Measurements from ENCODE around the gene RNF224. TPM values are rescaled to one million over a fixed set of nuclear protein-coding genes. Genes with fewer than 3 reads are reported as not detected.
A peak's percentile ranks its signal among the peaks of the same experiment; 100 is the strongest.
"Not testable (repeated sequence)": the region's sequence is repeated elsewhere in the genome, so short reads cannot be mapped to it uniquely, and the experiment has no call there.

RNF224 gene
- total RNA-seq, 1 donor from 2014 or later = not detected

DNA sequence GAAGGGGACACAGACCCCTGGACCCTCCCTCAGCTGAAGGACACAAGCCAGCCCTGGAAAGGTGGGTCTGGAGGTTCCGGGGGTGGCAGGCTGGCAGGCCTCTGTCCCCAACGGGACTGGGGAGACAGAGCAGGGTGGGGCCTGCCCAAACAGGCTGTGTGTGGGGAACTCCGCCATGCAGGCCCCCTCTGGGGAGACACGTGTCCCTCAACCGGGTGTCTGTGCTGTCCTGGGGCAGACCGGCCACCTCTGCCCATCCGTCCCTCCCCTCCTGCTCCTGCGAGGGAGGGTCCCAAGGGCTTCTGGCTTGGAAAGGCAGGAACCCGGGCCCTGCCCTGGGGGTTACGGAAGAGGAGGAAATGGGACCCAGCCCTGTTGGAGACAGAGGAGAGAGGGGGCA, 4.8 kb downstream of the RNF224 start:
- H3K4me3 Mint-ChIP-seq = no peak overlapping the region
- H3K36me3 Mint-ChIP-seq (ENCODE audit: low read depth) = no peaks in the 10 kb centered on the region
- no peaks in the 10 kb centered on the region for H3K9me3 Mint-ChIP-seq
- no peak for DNase-seq
- peaks cover 3% of the 10 kb centered on the region for H3K27me3 Mint-ChIP-seq
- H3K27ac Mint-ChIP-seq = no peak overlapping the region
- peaks cover 3% of the 10 kb centered on the region for H3K4me1 Mint-ChIP-seq
- intact Hi-C loops (cut with micrococcal nuclease) = no loop called here

- Mint-ChIP-seq H3K4me1 (peaks cover 2% of the 10 kb centered on the region), H3K9me3 (no peaks in the 10 kb centered on the region), H3K27ac (no peak overlapping the region), H3K27me3 (peaks cover 3% of the 10 kb centered on the region), H3K4me3 (no peak overlapping the region), H3K36me3 (ENCODE audit: low read depth) (no peaks in the 10 kb centered on the region)
- no peak for DNase-seq
- intact Hi-C loops (cut with micrococcal nuclease) = no loop called here
These were observed 5.2 kb downstream of the RNF224 start for GRCh38 chr9:137232510-137232909.

- peaks cover 2% of the 10 kb centered on the region for H3K4me1 Mint-ChIP-seq
- no peak overlapping the region for H3K4me3 Mint-ChIP-seq
- H3K27ac Mint-ChIP-seq = no peak overlapping the region
- no peaks in the 10 kb centered on the region for H3K36me3 Mint-ChIP-seq (ENCODE audit: low read depth)
- intact Hi-C loops (cut with micrococcal nuclease) = no loop called here
- DNase-seq = no peak
- H3K9me3 Mint-ChIP-seq = no peaks in the 10 kb centered on the region
- peaks cover 2% of the 10 kb centered on the region for H3K27me3 Mint-ChIP-seq
These were observed 6.1 kb downstream of the RNF224 start for GRCh38 chr9:137233143-137233980.

DNA sequence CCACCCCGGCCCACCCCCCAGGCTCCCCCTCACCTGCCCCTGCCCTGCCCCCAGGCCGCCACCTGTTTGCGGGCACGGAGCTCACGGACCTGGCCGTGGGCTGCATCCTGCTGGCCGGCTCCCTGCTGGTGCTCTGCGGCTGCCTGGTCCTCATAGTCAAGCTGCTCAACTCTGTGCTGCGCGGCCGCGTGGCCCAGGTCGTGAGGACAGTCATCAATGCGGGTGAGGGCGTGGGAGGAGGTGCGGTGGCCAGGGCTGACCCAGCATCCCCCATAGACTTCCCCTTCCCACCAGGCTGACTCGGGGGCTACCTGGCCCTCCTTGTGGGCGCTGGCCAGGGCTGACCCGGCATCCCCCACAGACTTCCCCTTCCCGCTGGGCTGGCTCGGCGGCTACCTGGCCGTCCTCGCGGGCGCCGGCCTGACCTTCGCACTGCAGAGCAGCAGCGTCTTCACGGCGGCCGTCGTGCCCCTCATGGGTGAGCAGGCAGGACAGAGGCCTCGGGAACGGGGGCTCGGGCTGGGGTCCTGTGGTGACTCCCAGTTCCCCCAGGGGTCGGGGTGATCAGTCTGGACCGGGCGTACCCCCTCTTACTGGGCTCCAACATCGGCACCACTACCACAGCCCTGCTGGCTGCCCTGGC, 6.9 kb downstream of the RNF224 start:
- intact Hi-C loops (cut with micrococcal nuclease) = no loop called here
- H3K9me3 Mint-ChIP-seq = no peaks in the 10 kb centered on the region
- H3K36me3 Mint-ChIP-seq (ENCODE audit: low read depth) = peaks cover 2% of the 10 kb centered on the region
- no peak overlapping the region for H3K4me3 Mint-ChIP-seq
- peaks cover 7% of the 10 kb centered on the region for H3K4me1 Mint-ChIP-seq
- H3K27ac Mint-ChIP-seq = no peak overlapping the region
- no peak for DNase-seq
- peaks cover 2% of the 10 kb centered on the region for H3K27me3 Mint-ChIP-seq

DNA sequence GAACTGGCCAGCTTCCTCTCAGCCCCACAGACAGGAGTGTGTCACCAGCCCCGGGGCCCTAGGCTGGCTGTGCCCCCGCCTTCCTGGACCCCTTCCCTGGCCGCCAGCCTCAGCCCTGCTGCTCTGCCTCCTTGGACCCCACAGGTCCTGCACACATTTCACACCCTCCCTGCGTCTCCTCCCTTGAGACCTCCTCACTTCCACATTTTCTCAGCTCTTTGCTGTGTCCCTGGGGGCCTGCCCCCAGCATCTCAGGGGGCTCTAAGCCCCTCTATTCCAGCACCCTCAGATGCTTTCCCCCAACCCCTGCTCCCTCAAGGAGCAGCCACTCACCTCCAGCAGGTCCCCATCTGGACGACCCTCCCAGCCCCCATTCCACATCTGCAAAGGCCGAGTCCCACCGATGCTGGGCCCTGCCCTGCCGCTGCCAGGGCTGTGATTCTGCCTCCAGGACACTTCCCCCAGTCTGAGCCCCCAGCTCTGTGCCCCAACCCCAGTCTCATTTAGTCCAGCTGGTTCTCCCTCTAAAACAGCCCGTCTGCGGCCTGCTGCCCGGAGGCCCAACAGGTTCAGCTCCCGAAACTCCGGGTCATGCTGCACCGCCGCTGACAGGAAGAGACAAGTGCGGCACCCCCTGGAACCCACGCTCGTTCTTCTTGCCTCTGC, 7.6 kb downstream of the RNF224 start:
- Mint-ChIP-seq H3K4me1 (peaks cover 7% of the 10 kb centered on the region), H3K4me3 (no peak overlapping the region), H3K27ac (no peak overlapping the region), H3K9me3 (no peaks in the 10 kb centered on the region), H3K27me3 (peaks cover 2% of the 10 kb centered on the region), H3K36me3 (ENCODE audit: low read depth) (peaks cover 2% of the 10 kb centered on the region)
- intact Hi-C loops (cut with micrococcal nuclease) = no loop called here
- DNase-seq = no peak

GRCh38 chr9:137235424-137236237, 8.3 kb downstream of the RNF224 start:
- Mint-ChIP-seq H3K4me1 (peaks cover 7% of the 10 kb centered on the region), H3K27me3 (peaks cover 2% of the 10 kb centered on the region), H3K36me3 (ENCODE audit: low read depth) (peaks cover 2% of the 10 kb centered on the region), H3K4me3 (no peak overlapping the region), H3K27ac (no peak overlapping the region), H3K9me3 (no peaks in the 10 kb centered on the region)
- intact Hi-C loops (cut with micrococcal nuclease) = loop anchor here (2.0 kb wide), 1 partner anchor 47 kb away; the partner anchor contains the start of genes ANAPC2 and SSNA1
- DNase-seq = no peak

DNA sequence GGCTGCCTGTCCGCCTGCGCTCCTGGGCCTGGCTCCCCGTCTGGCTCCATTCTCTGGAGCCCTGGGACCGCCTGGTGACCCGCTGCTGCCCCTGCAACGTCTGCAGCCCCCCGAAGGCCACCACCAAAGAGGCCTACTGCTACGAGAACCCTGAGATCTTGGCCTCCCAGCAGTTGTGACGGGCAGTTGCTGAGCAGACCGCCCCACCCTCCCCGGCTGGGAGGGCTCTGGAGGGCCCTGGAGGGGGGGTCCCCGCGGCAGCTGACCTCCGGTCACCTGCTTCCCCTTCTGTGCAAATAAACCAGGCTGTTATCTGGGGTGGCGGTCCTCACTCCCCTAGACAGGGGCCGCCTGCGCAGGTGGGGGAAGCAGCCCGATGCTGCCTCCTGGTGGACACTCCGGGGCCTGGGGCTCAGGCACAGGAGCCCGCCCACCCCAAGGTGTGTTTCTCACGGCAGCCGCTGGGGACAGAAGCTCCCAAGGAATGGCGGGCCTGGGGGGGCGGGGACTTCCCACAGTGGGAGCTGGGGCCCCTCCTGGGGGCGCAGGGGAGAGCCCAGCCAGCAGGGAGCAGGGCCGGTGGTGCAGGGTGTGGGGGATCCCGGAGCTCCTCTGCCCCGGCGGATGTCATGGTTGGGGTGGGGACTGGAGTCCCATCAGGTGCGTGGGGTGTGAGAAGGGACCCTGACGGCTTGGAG, 9.1 kb downstream of the RNF224 start:
- DNase-seq = peak; percentile 97
- peaks cover 5% of the 10 kb centered on the region for H3K36me3 Mint-ChIP-seq (ENCODE audit: low read depth)
- intact Hi-C loops (cut with micrococcal nuclease) = loop anchor here (2.0 kb wide), 1 partner anchor 48 kb away; the partner anchor contains the start of genes ANAPC2 and SSNA1
- H3K27me3 Mint-ChIP-seq = peaks cover 3% of the 10 kb centered on the region
- no peaks in the 10 kb centered on the region for H3K9me3 Mint-ChIP-seq
- no peak overlapping the region for H3K27ac Mint-ChIP-seq
- H3K4me1 Mint-ChIP-seq = peaks cover 7% of the 10 kb centered on the region
- H3K4me3 Mint-ChIP-seq = no peak overlapping the region

- no peak overlapping the region for H3K4me3 Mint-ChIP-seq
- peaks cover 3% of the 10 kb centered on the region for H3K27me3 Mint-ChIP-seq
- no peak for DNase-seq
- H3K4me1 Mint-ChIP-seq = peaks cover 7% of the 10 kb centered on the region
- intact Hi-C loops (cut with micrococcal nuclease) = loop anchor here (2.0 kb wide), 1 partner anchor 48 kb away; the partner anchor contains the start of genes ANAPC2 and SSNA1
- H3K27ac Mint-ChIP-seq = no peak overlapping the region
- H3K36me3 Mint-ChIP-seq (ENCODE audit: low read depth) = peaks cover 9% of the 10 kb centered on the region
- no peaks in the 10 kb centered on the region for H3K9me3 Mint-ChIP-seq
These were observed 9.7 kb downstream of the RNF224 start for GRCh38 chr9:137236936-137237421.

DNA sequence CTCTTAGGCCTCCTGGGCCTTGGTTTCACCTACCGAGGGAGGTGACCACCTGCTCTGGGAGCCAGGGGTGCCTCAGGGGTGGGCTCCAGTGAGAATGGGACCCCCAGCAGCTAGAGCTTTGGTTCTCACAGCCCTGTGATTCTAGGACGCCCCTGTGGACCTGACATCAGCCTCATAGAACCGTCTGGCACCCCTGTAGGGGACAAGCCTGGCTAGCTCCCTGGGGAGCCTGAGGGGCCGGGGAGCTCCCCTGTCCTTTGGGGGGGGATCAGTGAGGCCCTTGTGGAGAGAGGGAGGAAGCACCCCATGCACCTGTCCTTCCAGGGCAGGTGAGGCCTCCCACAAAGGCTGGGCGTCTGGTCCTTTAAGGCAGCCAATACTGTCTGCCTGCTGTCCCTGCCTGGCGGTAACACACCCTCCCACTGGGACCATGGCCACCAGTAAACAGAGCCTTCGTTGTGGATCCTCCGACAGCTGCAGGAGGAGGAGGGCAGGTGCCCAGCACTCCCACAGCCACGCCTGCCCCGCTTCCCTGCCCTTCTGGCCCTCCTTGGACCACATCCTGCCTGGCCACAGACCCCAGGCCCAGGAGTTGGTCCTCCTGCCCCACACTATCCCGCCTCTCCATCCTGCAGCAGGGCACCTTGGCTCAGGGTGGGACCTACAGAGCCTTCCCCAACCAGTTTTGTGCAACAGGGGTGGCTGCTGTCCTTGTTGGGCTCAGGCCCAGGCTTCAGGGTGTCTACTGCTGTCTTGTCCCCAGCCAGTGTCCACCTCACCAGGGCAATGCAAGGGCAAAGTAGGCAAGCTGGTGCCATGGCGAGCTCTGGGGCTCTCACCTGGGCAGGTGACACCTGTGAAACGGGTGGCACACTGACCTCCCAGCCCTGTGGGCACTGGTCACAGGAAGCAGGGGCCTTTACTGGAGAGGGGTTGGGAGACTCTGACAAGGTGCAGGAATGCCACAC, 10.7 kb downstream of the RNF224 start:
- intact Hi-C loops (cut with micrococcal nuclease) = loop anchor here (2.0 kb wide), 1 partner anchor 49 kb away; the partner anchor contains the start of genes ANAPC2 and SSNA1
- Mint-ChIP-seq H3K36me3 (ENCODE audit: low read depth) (peaks cover 20% of the 10 kb centered on the region), H3K9me3 (no peaks in the 10 kb centered on the region), H3K27me3 (peaks cover 3% of the 10 kb centered on the region), H3K4me1 (peaks cover 17% of the 10 kb centered on the region), H3K27ac (no peak overlapping the region), H3K4me3 (peak overlapping the region; percentile 15)
- no peak for DNase-seq

DNA sequence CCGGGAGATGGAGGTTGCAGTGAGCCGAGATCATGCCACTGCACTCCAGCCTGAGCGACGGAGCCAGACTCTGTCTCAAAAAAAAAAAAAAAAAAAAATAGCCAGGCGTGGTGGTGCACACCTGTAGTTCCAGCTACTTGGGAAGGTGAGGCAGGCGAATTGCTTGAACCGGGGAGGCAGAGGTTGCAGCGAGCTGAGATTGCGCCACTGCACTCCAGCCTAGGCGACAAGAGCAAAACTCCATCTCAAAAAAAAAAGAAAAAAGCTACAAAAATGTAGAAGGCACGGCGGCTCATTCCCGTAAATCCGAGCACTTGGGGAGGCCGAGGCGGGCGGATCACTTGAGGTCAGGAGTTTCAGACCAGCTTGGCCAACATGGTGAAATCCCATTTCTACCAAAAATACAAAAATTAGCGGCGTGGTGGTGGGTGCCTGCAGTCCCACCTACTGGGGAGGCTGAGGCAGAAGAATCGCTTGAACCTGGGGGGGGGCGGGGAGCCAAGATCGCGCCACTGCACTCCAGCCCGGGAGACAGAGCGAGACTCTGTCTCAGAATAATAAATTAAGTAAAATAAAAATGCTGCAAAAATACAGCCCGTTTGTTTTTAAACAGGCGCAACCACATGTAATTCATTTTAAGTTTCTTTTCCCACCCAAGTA, 12.4 kb downstream of the RNF224 start:
- H3K36me3 Mint-ChIP-seq (ENCODE audit: low read depth) = peaks cover 28% of the 10 kb centered on the region
- peaks cover 19% of the 10 kb centered on the region for H3K4me1 Mint-ChIP-seq
- peak overlapping the region; percentile 90 for H3K4me3 Mint-ChIP-seq
- intact Hi-C loops (cut with micrococcal nuclease) = loop anchor here (2.0 to 5.0 kb wide), 2 partner anchors 37 to 111 kb away; partner anchors contain the start of gene TPRN
- not testable (repeated sequence) for H3K9me3 Mint-ChIP-seq, H3K27me3 Mint-ChIP-seq, DNase-seq
- H3K27ac Mint-ChIP-seq = peak overlapping the region; percentile 53

DNA sequence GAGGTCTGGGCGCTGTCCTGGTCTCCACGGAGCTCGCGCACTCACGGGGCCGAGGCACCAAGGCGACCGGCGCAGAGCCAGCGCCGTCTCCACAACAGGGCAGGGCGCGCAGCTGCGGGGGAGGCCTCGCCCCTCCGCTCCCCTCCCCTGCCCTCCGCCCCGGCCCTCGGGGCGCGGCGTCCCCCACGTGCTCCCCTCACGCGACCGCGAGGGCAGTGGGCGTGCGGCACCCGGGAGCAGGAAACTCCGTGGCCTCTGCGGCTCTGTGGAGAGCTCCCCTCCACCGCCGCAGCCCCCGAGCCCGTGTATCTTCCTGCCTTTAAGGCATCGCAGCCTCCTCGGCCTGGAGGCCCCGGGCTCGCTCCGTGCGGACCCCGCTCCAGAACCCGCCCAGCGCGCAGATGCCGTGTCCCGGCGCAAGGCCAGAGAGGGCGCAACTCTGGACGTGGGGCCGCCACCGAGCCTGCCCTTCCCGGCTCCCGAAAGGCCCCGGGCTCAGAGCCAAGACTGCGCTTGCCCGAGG, 13.1 kb downstream of the RNF224 start:
- DNase-seq = peak; percentile 93
- peaks cover 28% of the 10 kb centered on the region for H3K36me3 Mint-ChIP-seq (ENCODE audit: low read depth)
- H3K4me1 Mint-ChIP-seq = peaks cover 19% of the 10 kb centered on the region
- peak overlapping the region; percentile 90 for H3K4me3 Mint-ChIP-seq
- H3K9me3 Mint-ChIP-seq = no peaks in the 10 kb centered on the region
- intact Hi-C loops (cut with micrococcal nuclease) = loop anchor here (2.0 to 5.0 kb wide), 2 partner anchors 38 to 112 kb away; partner anchors contain the start of gene TPRN
- H3K27me3 Mint-ChIP-seq = peaks cover 2% of the 10 kb centered on the region
- peak overlapping the region; percentile 53 for H3K27ac Mint-ChIP-seq
